Spleen (tissue), 11 donors: ENCODE data around the gene CD300H. TPM values are rescaled to one million over a fixed set of nuclear protein-coding genes. Genes with fewer than 3 reads are reported as not detected.
A peak's percentile ranks its signal among the peaks of the same experiment; 100 is the strongest.

Source experiments
- DNase-seq: peaks from one replicate; pipeline ENCODE4 v3.0.0-alpha.2; 2020
- H3K27ac ChIP-seq, 8 donors: fragments of 200-600 bp; sonication (generic) in 7 of 8; 1 replicate in 4 of 8; 2 replicates in 4 of 8; pipeline versions ENCODE4 v1.5.0 to v1.8.0; 2016 to 2021; ENCODE audit warnings: inconsistent platforms in 4 of 8, mild to moderate bottlenecking in 4 of 8, moderate library complexity in 1 of 8
- H3K27me3 ChIP-seq, 7 donors: fragments of 200-600 bp; sonication (generic) in 6 of 7; replicated peaks in 1 of 7; 1 replicate in 4 of 7; 2 replicates in 3 of 7; pipeline versions ENCODE4 v1.5.0 to v1.8.0; 2016 to 2021; ENCODE audit warnings: inconsistent platforms in 3 of 7, mild to moderate bottlenecking in 1 of 7
- H3K36me3 ChIP-seq, 6 donors: fragments of 200-600 bp; sonication (generic) in 5 of 6; 1 replicate in 4 of 6; 2 replicates in 2 of 6; pipeline versions ENCODE4 v1.5.0 to v1.8.0; 2016 to 2021; ENCODE audit warnings: inconsistent platforms in 2 of 6
- H3K4me1 ChIP-seq, 6 donors: fragments of 200-600 bp; sonication (generic) in 5 of 6; 1 replicate in 3 of 6; 2 replicates in 3 of 6; pipeline versions ENCODE4 v1.5.0 to v1.8.0; 2016 to 2021; ENCODE audit warnings: inconsistent platforms in 3 of 6
- H3K4me3 ChIP-seq, 8 donors: fragments of 200-600 bp; sonication (generic) in 7 of 8; 1 replicate in 4 of 8; 2 replicates in 4 of 8; pipeline versions ENCODE4 v1.5.0 to v1.8.0; 2016 to 2021; ENCODE audit warnings: inconsistent platforms in 4 of 8, mild to moderate bottlenecking in 4 of 8, moderate library complexity in 2 of 8
- H3K9me3 ChIP-seq, 8 donors: fragments of 200-600 bp; sonication (generic) in 7 of 8; 1 replicate in 4 of 8; 2 replicates in 4 of 8; pipeline versions ENCODE4 v1.5.0 to v1.8.0; 2016 to 2021; ENCODE audit warnings: inconsistent platforms in 4 of 8
- CTCF ChIP-seq, 11 experiments: fragments of 200-600 bp in 7 of 11; fragments of 450-650 bp in 4 of 11; sonication (generic) in 4 of 11; IDR thresholded peaks in 8 of 11; conservative IDR thresholded peaks in 3 of 11; 1 replicate in 7 of 11; 2 replicates in 4 of 11; pipeline versions ENCODE4 v1.4.0 to v1.8.0; 2016 to 2021; ENCODE audit warnings: antibody characterized with exemption in 11 of 11, inconsistent platforms in 4 of 11, mild to moderate bottlenecking in 1 of 11
- POLR2A ChIP-seq, 3 donors: fragments of 450-650 bp; IDR thresholded peaks; one replicate each; pipeline ENCODE4 v1.5.1; 2017; ENCODE audit warnings: antibody characterized with exemption in 3 of 3, mild to moderate bottlenecking in 1 of 3
- POLR2AphosphoS5 ChIP-seq, 3 donors: sonication (generic); formaldehyde crosslinking; IDR thresholded peaks; one replicate each; pipeline ENCODE4 v1.5.1; 2017; ENCODE audit warnings: antibody characterized with exemption in 3 of 3
- WGBS, 5 donors: extraction: QIAGEN DNeasy Blood & Tissue Kit in 3 of 5; methylation state at CpG; one replicate each; pipeline versions ENCODE4 v1.1.5 to v1.1.7; 2013 to 2018; 5-methylcytosine and 5-hydroxymethylcytosine counted together
- intact Hi-C: fragments of 100-400 bp; cut with DNase I; formaldehyde crosslinking; loops from one replicate; pipeline ENCODE4 v1.15.0; 2023; ENCODE audit warnings: low total_unique reads
- polyA plus RNA-seq, 3 donors: library from polyadenylated mRNA; stranded (reverse); fragments of 200-250 nt; gene quantifications; one replicate each; pipeline ENCODE4 v1.2.1, GENCODE V29; 2013
- total RNA-seq, 7 donors: library from RNA; depleted of rRNA in 3 of 7; stranded (reverse); fragments of >200 nt in 3 of 7; fragmentation: NEBNext Ultra II Directional in 4 of 7; extraction: Animal tissue kit (Norgen Biotek cat#: 25700) in 4 of 7; gene quantifications; one replicate each; pipeline versions ENCODE4 v1.1.0 to v1.2.1, GENCODE V29; 2016 to 2021
- donor health status: healthy with polysubstance abuse.
- donor health status: DM: no; HTN: no; CAD: no; lungs with moderate emphysema.
- donor health status: DM: no; HTN: no; CAD: no.
- donor health status: Bipolar disorder and iron deficiency.
- donor health status: healthy.
- donor health status: DM: no; HTN: no; CAD: no.
- donor health status: DM: yes; HTN: yes; CAD: no.

The CD300H gene
- total and polyA plus RNA-seq, 10 donors = 1.5 to 20.0 (median 3.7) TPM; not detected in 2

GRCh38 chr17:74604761-74605160, 37.5 kb upstream of the CD300H start:
- peaks cover 0 to 71% (median 3%) of the 10 kb centered on the region in 7 donors for H3K27me3 ChIP-seq
- H3K36me3 ChIP-seq = no peaks in the 10 kb centered on the region
- no peak for TF ChIP-seq CTCF (IDR thresholded peaks at IDR 0.05 in 8 of 11, conservative IDR thresholded peaks at IDR 0.05 in 3 of 11)
- TF ChIP-seq POLR2AphosphoS5 (IDR thresholded peaks at IDR 0.05) = no peak
- no peak for TF ChIP-seq POLR2A (IDR thresholded peaks at IDR 0.05)
- H3K4me1 ChIP-seq = peaks cover 0 to 40% (median 12%) of the 10 kb centered on the region in 6 donors
- no peaks in the 10 kb centered on the region for H3K9me3 ChIP-seq
- intact Hi-C loops = no loop called here
- 69 to 84% (median 81%) methylated on average over 10 of the region's 10 CpGs for WGBS, 5 donors
- H3K27ac ChIP-seq = no peak overlapping the region
- no peak overlapping the region for H3K4me3 ChIP-seq
- DNase-seq = no peak

- no peak overlapping the region for H3K27ac ChIP-seq
- no peaks in the 10 kb centered on the region for H3K9me3 ChIP-seq
- DNase-seq = no peak
- peaks cover 0 to 68% (median 3%) of the 10 kb centered on the region in 7 donors for H3K27me3 ChIP-seq
- intact Hi-C loops = no loop called here
- no peak for TF ChIP-seq POLR2A (IDR thresholded peaks at IDR 0.05)
- no peak for TF ChIP-seq CTCF (IDR thresholded peaks at IDR 0.05 in 8 of 11, conservative IDR thresholded peaks at IDR 0.05 in 3 of 11)
- no peak for TF ChIP-seq POLR2AphosphoS5 (IDR thresholded peaks at IDR 0.05)
- 57 to 72% (median 66%) methylated on average over 4 to 6 of the region's 6 CpGs for WGBS, 5 donors
- H3K4me1 ChIP-seq = peaks cover 0 to 46% (median 16%) of the 10 kb centered on the region in 6 donors
- no peaks in the 10 kb centered on the region for H3K36me3 ChIP-seq
- H3K4me3 ChIP-seq = no peak overlapping the region
Measured at GRCh38 chr17:74604200-74604599, 36.9 kb upstream of the CD300H start.

- peaks cover 0 to 71% (median 3%) of the 10 kb centered on the region in 7 donors for H3K27me3 ChIP-seq
- H3K4me1 ChIP-seq = peaks cover 0 to 50% (median 20%) of the 10 kb centered on the region in 6 donors
- H3K27ac ChIP-seq = no peak overlapping the region
- no peak overlapping the region for H3K4me3 ChIP-seq
- DNase-seq = no peak
- TF ChIP-seq POLR2A (IDR thresholded peaks at IDR 0.05) (no peak), CTCF (IDR thresholded peaks at IDR 0.05 in 8 of 11, conservative IDR thresholded peaks at IDR 0.05 in 3 of 11) (no peak), POLR2AphosphoS5 (IDR thresholded peaks at IDR 0.05) (no peak)
- no peaks in the 10 kb centered on the region for H3K9me3 ChIP-seq
- intact Hi-C loops = no loop called here
- 68 to 76% (median 76%) methylated on average over 5 of the region's 5 CpGs for WGBS, 5 donors
- H3K36me3 ChIP-seq = no peaks in the 10 kb centered on the region
Measured at GRCh38 chr17:74603746-74604145, 36.4 kb upstream of the CD300H start.

- DNase-seq = no peak
- H3K36me3 ChIP-seq = no peaks in the 10 kb centered on the region
- intact Hi-C loops = no loop called here
- peaks cover 0 to 55% (median 24%) of the 10 kb centered on the region in 6 donors for H3K4me1 ChIP-seq
- peak overlapping the region in 1 of 8 donors; percentile 32 for H3K27ac ChIP-seq
- 37 to 59% (median 42%) methylated on average over 6 of the region's 6 CpGs for WGBS, 5 donors
- H3K4me3 ChIP-seq = no peak overlapping the region
- H3K27me3 ChIP-seq = peaks cover 0 to 76% (median 3%) of the 10 kb centered on the region in 7 donors
- TF ChIP-seq POLR2AphosphoS5 (IDR thresholded peaks at IDR 0.05) = no peak
- no peaks in the 10 kb centered on the region for H3K9me3 ChIP-seq
Measured at GRCh38 chr17:74603037-74603635, 35.8 kb upstream of the CD300H start.
